Measurements from ENCODE around the gene PCK2. TPM values are rescaled to one million over a fixed set of nuclear protein-coding genes. Genes with fewer than 3 reads are reported as not detected.

The PCK2 gene
- total and polyA plus RNA-seq, 2 of the 13 experiments (the other 11 are each of a cell fraction or from before 2014, with no cell fraction given) = 129 to 272 TPM

DNA sequence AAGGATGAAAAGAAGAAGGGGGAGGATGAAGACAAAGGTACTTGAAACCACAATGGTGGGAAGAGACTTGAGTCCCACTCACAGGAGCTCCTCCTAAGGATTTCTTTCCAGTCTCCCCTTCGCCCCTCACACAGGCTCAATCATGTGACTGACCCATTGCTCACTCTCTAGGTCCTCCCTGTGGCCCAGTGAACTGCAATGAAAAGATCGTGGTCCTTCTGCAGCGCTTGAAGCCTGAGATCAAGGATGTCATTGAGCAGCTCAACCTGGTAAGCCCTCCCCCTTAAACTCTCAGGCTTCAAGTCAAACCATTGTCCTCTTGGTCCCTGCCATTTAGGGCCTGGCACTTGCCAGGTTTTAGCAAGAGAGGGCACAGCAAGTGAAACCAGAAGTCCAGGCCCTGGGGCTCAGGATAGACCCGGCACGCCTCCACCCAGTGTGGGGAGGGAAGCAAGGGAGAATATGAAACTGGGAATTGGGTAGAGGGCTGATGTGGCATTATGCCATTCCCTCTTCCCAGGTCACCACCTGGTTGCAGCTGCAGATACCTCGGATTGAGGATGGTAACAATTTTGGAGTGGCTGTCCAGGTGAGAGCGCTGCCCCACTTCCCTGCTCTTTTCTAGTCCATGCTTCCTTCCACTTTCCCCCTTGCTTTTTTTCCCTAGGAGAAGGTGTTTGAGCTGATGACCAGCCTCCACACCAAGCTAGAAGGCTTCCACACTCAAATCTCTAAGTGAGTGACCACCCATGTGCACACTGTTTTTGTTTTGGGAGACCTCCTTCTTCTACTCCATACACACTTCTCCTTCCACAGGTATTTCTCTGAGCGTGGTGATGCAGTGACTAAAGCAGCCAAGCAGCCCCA is 43.7 kb downstream of the PCK2 start (continued):
- TF ChIP-seq, protein P1, sequence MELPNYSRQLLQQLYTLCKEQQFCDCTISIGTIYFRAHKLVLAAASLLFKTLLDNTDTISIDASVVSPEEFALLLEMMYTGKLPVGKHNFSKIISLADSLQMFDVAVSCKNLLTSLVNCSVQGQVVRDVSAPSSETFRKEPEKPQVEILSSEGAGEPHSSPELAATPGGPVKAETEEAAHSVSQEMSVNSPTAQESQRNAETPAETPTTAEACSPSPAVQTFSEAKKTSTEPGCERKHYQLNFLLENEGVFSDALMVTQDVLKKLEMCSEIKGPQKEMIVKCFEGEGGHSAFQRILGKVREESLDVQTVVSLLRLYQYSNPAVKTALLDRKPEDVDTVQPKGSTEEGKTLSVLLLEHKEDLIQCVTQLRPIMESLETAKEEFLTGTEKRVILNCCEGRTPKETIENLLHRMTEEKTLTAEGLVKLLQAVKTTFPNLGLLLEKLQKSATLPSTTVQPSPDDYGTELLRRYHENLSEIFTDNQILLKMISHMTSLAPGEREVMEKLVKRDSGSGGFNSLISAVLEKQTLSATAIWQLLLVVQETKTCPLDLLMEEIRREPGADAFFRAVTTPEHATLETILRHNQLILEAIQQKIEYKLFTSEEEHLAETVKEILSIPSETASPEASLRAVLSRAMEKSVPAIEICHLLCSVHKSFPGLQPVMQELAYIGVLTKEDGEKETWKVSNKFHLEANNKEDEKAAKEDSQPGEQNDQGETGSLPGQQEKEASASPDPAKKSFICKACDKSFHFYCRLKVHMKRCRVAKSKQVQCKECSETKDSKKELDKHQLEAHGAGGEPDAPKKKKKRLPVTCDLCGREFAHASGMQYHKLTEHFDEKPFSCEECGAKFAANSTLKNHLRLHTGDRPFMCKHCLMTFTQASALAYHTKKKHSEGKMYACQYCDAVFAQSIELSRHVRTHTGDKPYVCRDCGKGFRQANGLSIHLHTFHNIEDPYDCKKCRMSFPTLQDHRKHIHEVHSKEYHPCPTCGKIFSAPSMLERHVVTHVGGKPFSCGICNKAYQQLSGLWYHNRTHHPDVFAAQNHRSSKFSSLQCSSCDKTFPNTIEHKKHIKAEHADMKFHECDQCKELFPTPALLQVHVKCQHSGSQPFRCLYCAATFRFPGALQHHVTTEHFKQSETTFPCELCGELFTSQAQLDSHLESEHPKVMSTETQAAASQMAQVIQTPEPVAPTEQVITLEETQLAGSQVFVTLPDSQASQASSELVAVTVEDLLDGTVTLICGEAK (IDR thresholded peaks at IDR 0.05) = no peak
- TF ChIP-seq, protein P1 (CRISPR knock-in tag; IDR thresholded peaks at IDR 0.05) = no peak
- TF ChIP-seq ZNF451 (CRISPR knock-in tag; IDR thresholded peaks at IDR 0.05) = 0 out of 2 replicates have a peak, but pooled peaks have one; percentile 20
- TF ChIP-seq ZNF776 (CRISPR knock-in tag; IDR thresholded peaks at IDR 0.05) = no peak
- no peak for TF ChIP-seq HNRNPUL1 (IDR thresholded peaks at IDR 0.05; ENCODE audit: low read depth, low read length)
- TF ChIP-seq POLR2G (IDR thresholded peaks at IDR 0.05; ENCODE audit: low read depth, low read length) = peak; percentile 31
- peak; percentile 77 for TF ChIP-seq AKAP8 (CRISPR knock-in tag; IDR thresholded peaks at IDR 0.05)
- TF ChIP-seq NFYB (CRISPR knock-in tag; IDR thresholded peaks at IDR 0.05) = 0 out of 2 replicates have a peak, but pooled peaks have one; percentile 16
- TF ChIP-seq, protein P2, sequence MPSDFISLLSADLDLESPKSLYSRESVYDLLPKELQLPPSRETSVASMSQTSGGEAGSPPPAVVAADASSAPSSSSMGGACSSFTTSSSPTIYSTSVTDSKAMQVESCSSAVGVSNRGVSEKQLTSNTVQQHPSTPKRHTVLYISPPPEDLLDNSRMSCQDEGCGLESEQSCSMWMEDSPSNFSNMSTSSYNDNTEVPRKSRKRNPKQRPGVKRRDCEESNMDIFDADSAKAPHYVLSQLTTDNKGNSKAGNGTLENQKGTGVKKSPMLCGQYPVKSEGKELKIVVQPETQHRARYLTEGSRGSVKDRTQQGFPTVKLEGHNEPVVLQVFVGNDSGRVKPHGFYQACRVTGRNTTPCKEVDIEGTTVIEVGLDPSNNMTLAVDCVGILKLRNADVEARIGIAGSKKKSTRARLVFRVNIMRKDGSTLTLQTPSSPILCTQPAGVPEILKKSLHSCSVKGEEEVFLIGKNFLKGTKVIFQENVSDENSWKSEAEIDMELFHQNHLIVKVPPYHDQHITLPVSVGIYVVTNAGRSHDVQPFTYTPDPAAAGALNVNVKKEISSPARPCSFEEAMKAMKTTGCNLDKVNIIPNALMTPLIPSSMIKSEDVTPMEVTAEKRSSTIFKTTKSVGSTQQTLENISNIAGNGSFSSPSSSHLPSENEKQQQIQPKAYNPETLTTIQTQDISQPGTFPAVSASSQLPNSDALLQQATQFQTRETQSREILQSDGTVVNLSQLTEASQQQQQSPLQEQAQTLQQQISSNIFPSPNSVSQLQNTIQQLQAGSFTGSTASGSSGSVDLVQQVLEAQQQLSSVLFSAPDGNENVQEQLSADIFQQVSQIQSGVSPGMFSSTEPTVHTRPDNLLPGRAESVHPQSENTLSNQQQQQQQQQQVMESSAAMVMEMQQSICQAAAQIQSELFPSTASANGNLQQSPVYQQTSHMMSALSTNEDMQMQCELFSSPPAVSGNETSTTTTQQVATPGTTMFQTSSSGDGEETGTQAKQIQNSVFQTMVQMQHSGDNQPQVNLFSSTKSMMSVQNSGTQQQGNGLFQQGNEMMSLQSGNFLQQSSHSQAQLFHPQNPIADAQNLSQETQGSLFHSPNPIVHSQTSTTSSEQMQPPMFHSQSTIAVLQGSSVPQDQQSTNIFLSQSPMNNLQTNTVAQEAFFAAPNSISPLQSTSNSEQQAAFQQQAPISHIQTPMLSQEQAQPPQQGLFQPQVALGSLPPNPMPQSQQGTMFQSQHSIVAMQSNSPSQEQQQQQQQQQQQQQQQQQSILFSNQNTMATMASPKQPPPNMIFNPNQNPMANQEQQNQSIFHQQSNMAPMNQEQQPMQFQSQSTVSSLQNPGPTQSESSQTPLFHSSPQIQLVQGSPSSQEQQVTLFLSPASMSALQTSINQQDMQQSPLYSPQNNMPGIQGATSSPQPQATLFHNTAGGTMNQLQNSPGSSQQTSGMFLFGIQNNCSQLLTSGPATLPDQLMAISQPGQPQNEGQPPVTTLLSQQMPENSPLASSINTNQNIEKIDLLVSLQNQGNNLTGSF (CRISPR knock-in tag; IDR thresholded peaks at IDR 0.05) = no peak
- no peak for TF ChIP-seq KLF6 (CRISPR knock-in tag; IDR thresholded peaks at IDR 0.05)
- no peak; the same call in 1 of the 2 replicates for TF ChIP-seq SPEN (CRISPR knock-in tag; IDR thresholded peaks at IDR 0.05; ENCODE audit: low read depth)
- no peak for TF ChIP-seq SNRNP70 (IDR thresholded peaks at IDR 0.05; ENCODE audit: low read depth, low read length)
- TF ChIP-seq, protein P3, sequence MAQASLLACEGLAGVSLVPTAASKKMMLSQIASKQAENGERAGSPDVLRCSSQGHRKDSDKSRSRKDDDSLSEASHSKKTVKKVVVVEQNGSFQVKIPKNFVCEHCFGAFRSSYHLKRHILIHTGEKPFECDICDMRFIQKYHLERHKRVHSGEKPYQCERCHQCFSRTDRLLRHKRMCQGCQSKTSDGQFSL (CRISPR knock-in tag; IDR thresholded peaks at IDR 0.05) = no peak
- peak; percentile 31 for TF ChIP-seq PCBP2 (optimal IDR thresholded peaks at IDR 0.05; ENCODE audit: low read depth, low read length, poor library complexity, severe bottlenecking)
- TF ChIP-seq SKI (IDR thresholded peaks at IDR 0.05; ENCODE audit: partially characterized antibody) = no peak
